OCI-M2 (cell line): Measurements from ENCODE around the gene RAD51B.

Experiments used
- DNase-seq: peaks from one replicate; lab custom pipeline; 2025; ENCODE audit not compliant: unreplicated experiment; lab: John Stamatoyannopoulos, UW

Gene RAD51B

GRCh38 chr14:68621400-68622365 lies 802.1 kb downstream of the RAD51B start:
- no peak for DNase-seq

DNA sequence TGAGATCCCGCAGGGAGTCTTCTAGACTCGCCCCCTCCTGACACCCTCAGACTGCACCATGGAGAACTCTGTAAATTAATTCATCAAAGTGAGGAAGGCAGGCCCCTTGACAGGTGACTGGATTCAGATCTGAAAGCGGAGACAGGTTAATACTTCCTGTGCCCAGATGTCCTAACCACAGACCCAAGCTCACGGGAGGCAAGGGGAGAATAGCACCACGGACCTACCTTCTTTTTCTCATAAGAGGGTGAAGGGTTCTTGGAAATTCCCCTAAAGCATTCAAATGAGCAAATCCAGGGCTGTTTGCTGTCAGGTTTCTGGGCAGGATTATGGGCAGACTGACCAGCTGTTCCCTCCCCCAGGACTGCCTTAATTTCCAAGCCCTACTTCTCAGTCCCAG lies 803.3 kb downstream of the RAD51B start:
- DNase-seq = no peak

DNA sequence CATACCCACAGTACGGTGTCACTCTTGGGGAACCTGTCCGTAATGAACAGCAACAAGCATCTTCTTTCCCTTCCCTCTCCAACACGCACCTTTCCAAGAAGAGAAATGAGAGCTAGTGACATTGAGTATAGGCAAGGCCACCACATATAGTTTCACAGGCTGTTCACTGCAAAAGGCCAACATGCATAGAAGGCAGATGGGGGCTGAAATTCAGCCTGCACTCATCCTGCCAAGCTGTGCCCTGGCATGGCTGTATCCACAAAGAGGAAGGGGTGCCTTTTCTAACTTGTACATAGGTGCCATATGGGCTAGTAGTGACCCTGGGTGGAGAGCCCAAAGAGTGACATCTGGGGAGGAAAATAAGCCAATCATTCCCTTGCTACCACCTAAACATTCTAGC lies 803.7 kb downstream of the RAD51B start:
- no peak for DNase-seq

- no peak for DNase-seq
Observed at GRCh38 chr14:68623826-68624225, 804.2 kb downstream of the RAD51B start.

DNA sequence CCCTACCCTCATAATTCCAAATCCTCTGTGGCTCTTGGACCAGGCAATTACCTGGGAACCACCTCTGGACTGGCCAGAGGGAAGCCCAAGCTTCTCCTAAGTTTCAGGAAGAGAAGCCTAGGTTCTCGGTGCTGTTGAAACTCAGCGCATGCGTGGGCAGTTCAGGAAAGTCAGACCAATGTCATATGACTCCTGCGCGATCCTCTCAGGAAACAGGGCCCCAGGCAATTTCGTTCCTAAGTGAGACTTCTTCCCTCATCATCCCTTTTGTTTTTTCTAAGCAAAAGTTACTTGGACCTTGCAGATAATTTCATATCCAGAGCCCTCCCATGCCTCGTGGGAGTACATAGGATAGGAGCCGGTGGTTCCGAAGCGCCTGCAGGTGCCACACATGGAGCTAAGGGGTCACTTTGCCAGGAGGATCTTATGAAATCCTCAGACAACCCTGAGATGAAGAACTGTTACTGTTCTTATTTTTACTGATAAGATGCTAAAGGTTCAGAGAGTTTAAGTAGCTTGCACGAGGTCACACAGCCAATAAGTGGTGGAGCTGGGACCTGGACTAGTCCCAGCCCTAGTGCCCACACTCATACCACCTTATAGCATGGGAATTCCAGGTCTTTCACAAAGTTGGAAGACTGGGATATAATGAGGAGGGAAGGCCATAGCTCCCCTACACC lies 805.1 kb downstream of the RAD51B start:
- no peak for DNase-seq

DNA sequence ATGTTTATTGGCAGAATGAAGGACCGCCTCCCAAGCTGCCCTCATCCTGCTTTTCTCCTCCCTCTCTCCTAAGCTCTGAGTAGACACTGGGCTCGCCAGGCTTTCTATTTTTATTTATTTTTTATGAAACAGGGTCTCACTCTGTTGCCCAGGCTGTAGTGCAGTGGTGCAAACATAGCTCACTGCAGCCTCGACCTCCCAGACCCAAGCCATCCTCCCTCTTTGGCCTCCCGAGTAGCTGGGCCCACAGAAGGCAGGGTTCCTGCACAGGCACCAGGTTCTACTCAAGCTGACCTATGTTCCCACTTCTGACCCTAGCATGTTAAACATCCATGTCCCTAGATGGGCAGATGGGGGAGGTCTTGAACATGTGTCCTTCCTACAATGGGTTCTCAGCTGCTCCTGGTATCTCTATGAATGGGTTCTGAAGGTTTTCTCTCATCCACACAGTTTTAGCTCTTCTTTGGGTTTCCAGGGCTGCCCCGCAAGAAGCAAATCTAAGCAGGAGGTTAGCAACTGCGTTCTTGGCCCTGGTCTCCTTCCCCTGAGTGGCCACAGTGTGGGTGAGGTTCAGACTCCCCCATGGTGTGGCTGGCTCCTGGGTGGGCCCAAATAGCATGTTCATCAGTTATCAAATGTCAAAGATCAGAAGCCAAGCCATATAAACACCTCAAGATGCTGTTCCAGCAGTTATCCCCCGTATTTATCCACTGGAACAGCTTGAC lies 805.9 kb downstream of the RAD51B start:
- DNase-seq = no peak

DNA sequence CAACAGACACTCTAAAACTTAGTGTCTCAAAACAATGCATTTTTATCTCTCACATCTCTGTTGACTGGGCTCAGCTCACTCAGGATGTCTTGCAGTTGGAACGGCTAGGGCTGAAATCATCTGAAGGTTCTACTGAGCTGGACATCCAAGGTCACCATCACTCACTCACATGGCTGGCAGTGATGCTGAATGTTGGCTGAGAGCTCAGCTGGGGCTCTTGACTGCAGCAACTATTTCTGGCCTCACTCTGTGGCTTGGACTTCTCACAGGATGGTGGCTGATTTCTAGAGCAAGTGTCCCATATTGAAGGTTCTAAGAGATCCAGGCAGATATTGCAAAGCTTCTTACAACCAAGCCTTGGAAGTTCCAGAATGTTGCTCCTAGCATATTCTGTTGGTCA lies 806.8 kb downstream of the RAD51B start:
- DNase-seq = no peak

DNA sequence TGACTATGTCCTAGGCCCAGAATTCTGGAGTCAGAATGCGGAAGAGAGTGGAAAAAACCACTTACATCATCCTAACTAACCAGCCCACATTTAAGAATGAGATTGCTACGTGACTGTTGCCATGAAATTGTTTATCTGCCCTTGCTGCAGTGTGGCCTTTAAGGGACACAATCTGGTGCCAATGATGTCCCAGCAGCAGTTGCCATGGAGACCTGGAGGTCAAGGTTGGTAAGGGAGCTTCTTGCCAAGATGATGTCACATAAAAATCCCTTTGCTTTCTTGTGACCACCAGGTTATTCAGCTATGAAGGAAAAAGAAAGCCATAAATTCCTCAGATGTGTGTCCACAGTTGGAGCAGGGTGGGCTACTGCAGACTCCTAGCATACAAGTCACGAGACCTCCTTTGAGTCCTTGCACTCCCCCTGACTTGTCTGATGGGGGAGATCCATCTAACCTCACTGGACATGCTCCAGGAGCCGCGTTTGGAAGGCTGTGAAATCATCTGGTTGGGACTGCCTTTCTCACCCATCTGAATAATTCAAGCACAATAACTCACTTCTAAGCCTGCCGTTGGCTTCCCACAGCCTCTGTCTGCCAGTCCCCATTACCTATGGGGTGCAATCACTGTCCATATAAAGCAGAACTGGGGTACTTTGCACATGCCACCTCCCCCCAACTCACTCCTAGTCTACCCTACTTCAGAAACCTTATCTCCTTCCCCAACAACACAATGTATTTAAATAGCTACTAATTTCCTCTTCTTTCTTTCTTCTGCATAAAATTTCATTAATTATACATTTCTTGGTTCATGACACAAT lies 807.7 kb downstream of the RAD51B start:
- no peak for DNase-seq

GRCh38 chr14:68627868-68628604 lies 808.5 kb downstream of the RAD51B start:
- DNase-seq = no peak

- no peak for DNase-seq
Observed at GRCh38 chr14:68628605-68629310, 809.2 kb downstream of the RAD51B start.

DNA sequence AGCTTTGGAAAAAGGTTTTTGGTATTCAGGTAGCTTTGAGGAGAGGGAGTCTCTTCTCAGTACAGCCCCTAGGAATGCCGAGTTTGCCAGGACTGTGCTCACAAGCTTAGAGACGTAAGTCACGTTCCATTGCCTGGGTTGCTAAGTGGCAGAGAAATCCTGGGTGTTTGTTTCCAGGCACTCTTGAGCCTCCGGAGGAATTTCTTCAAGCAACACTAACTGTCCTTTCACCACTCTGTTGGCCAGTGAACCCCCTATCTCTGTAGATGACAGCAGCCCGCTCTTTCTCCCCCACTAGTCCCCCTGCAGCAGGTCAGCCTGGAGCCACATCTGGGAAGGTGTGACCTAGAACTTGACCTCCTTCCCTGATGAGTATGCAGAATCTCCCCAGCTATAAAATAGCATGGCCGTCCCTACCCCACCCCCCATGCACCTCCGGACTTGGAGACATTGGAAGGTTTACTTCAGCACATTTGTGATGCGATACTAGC lies 810.5 kb downstream of the RAD51B start:
- no peak for DNase-seq

- no peak for DNase-seq
Observed at GRCh38 chr14:68630611-68631393, 811.2 kb downstream of the RAD51B start.

DNA sequence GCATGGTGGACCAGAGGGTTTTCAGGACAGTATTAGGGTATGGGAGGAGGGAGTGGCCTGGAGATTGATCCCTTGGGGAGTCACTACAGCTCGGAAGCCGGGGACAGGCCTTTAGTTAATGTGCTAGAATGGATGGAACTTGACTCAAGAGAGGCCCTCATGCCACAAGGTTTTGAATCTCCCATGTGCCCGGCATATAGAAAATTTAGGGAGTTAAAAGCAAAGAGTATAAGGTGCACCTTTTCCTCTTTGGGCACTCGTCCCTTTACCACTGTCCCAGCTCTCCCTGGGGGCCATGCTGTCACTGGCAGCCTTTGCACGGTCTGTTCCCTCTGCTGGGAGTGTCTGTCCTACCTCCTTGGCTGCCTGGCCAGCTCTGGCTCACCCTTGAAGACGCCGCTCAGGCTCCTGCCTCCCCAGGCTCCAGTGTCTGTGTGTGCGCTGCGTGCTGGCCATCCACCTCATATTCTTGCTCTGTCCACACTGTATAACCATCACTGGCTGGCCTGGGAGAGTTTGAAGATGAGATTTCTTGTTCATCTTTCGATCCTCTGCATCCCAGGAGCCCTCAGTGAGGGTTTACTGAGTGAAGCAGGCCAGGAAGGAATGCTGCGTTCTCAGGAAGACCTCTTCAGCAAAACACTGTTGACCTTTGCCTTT lies 811.9 kb downstream of the RAD51B start:
- DNase-seq = no peak

DNA sequence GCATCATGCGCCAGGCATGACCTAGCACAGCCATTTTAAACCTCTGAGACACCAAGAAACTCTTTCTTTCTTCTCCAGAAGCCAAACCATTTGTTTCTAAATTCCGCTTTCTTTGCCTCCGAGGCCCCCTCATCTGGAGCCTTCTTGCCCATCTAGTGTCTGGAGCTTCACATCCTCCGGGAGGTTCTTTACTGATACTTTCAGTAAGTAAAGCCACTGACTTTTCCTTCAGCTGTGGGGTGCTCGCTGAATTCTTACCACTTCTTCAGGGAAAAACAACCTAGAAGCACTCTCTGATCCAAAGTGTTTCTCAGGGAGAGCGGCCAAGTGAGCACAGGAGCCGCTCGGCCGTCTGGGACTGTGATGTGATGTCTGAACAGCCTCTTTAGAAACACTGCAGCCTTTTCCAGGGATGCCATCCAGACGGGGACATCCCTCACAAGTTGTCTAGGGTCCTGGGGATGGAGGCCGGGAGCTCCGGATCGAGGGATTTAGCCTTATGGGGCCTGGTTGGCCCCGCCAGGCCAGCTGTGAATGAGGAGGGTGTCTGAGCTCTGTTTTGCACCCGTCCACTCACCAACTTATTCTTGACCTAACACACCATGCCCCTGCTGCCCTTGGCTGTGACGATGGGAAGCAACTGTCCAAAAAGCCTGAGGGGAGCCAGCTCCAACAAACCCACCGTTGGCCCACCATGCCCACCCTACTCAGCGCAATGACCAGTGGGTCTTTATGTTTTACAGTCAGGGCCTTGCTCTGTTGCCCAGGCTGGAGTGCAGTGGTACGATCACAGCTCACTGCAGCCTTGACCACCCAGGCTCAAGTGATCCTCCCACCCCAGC lies 812.7 kb downstream of the RAD51B start:
- DNase-seq = no peak

DNA sequence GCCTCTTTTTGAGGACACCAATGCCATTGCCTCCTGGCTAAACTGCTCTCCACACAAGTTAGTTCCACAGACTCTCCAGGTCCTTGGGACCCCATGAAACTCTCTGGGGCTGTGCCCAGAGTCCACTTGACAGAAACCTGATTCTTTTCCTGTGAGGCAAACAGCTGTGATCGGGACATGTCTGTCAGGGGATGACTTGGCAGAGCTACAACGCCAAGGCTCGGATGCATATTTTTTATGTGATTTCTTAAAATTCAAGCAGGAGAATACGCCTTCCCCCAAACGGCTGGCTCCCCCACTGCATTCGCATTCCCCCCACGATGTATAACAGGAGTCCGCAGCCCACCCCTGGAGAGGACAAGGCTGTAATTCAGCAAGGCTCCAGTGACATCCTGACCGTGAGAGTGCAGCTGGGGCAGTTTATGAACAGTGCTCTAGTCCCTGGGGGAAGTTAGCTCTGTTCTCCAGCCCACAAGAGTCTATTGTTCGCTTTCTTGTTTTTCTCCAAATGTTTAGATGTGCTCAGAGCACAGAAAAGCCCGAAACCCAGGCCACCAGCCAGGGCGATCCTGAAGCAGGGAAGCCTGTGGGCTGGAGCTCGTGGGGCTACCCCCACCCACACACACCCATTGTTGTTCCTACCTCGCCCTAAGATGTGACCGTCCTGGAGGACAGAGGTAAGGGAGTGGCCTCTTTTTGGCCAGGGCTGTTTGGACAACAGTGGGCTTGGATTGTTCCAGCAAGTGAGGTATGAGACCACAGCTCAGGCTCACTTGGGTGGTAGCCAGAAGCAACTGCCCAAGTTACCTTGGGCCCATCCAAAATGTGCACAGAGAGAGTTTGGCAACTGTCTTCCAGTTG lies 813.8 kb downstream of the RAD51B start:
- DNase-seq = no peak

GRCh38 chr14:68634332-68634731 lies 814.8 kb downstream of the RAD51B start:
- DNase-seq = no peak
